ENCODE results near the gene CMIP.

GRCh38 chr16:81555660-81556059 lies 111.1 kb downstream of the CMIP start:
- TF ChIP-seq TEAD4 (IDR thresholded peaks at IDR 0.05) (no peak), RAD21 (IDR thresholded peaks at IDR 0.05; ENCODE audit: low read depth) (no peak), FOXM1 (IDR thresholded peaks at IDR 0.05; ENCODE audit: borderline replicate concordance, low read depth) (no peak), EP300 (IDR thresholded peaks at IDR 0.05; ENCODE audit: borderline replicate concordance) (no peak), MAX (IDR thresholded peaks at IDR 0.05) (no peak), YY1 (IDR thresholded peaks at IDR 0.05; ENCODE audit: low read depth) (no peak), TCF12 (IDR thresholded peaks at IDR 0.05; ENCODE audit: low read depth) (no peak)
- TF ChIP-seq, protein P1, sequence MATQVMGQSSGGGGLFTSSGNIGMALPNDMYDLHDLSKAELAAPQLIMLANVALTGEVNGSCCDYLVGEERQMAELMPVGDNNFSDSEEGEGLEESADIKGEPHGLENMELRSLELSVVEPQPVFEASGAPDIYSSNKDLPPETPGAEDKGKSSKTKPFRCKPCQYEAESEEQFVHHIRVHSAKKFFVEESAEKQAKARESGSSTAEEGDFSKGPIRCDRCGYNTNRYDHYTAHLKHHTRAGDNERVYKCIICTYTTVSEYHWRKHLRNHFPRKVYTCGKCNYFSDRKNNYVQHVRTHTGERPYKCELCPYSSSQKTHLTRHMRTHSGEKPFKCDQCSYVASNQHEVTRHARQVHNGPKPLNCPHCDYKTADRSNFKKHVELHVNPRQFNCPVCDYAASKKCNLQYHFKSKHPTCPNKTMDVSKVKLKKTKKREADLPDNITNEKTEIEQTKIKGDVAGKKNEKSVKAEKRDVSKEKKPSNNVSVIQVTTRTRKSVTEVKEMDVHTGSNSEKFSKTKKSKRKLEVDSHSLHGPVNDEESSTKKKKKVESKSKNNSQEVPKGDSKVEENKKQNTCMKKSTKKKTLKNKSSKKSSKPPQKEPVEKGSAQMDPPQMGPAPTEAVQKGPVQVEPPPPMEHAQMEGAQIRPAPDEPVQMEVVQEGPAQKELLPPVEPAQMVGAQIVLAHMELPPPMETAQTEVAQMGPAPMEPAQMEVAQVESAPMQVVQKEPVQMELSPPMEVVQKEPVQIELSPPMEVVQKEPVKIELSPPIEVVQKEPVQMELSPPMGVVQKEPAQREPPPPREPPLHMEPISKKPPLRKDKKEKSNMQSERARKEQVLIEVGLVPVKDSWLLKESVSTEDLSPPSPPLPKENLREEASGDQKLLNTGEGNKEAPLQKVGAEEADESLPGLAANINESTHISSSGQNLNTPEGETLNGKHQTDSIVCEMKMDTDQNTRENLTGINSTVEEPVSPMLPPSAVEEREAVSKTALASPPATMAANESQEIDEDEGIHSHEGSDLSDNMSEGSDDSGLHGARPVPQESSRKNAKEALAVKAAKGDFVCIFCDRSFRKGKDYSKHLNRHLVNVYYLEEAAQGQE (IDR thresholded peaks at IDR 0.05; ENCODE audit: low read depth), result no peak
